H1 (cell line): ENCODE measurements around the gene GGN. TPM values are rescaled to one million over a fixed set of nuclear protein-coding genes. Genes with fewer than 3 reads are reported as not detected.

Experiments
- CBX8 ChIP-seq: fragments of 300-800, 300-1000 bp; sonication (generic); IDR thresholded peaks from 2 replicates; pipeline ENCODE4 v1.7.1; 2016; ENCODE audit warnings: low read depth, low read length, borderline replicate concordance
- CTBP2 ChIP-seq: IDR thresholded peaks from 2 replicates; pipeline ENCODE4 v1.7.0; 2011; ENCODE audit warnings: borderline replicate concordance, mild to moderate bottlenecking, moderate library complexity, mixed read lengths, low read length; ENCODE audit not compliant: insufficient read depth, insufficient read length
- CTCF ChIP-seq, 3 experiments: IDR thresholded peaks; 1 replicate in 2 of 3; 2 replicates in 1 of 3; pipeline versions ENCODE4 v1.5.1 to v1.6.1; 2011; ENCODE audit warnings: low read length in 3 of 3, mild to moderate bottlenecking in 3 of 3, inconsistent platforms in 2 of 3, low read depth in 1 of 3, moderate library complexity in 1 of 3; ENCODE audit not compliant: insufficient read depth in 1 of 3; ENCODE audit errors: control extremely low read depth in 1 of 3
- POLR2AphosphoS5 ChIP-seq: IDR thresholded peaks from 2 replicates; pipeline ENCODE4 v1.6.1; 2011; ENCODE audit warnings: low read depth, low read length
- polyA plus RNA-seq, 7 experiments: library from polyadenylated mRNA; depleted of rRNA in 3 of 7; stranded (reverse) in 5 of 7; unstranded in 2 of 7; fragments of >200 nt in 5 of 7; fragments of 200-250 nt in 2 of 7; gene quantifications; 1 replicate in 5 of 7; 2 replicates in 1 of 7; 4 replicates in 1 of 7; pipeline versions ENCODE4 v1.2.1 to v1.2.3, GENCODE V29; 2011 to 2013; ENCODE audit warnings: missing spikeins in 2 of 7, mixed read lengths in 2 of 7
- total RNA-seq: library from RNA; stranded (reverse); fragmentation: NEBNext Ultra II Directional; extraction: Animal tissue kit (Norgen Biotek cat#: 25700); gene quantifications from 2 replicates; pipeline ENCODE4 v1.2.1, GENCODE V29; 2021
- TF ChIP-seq, protein P1 (sequence below): fragments of 300-600 bp; sonication (generic); IDR thresholded peaks from 2 replicates; pipeline ENCODE4 v1.7.1; 2012; ENCODE audit warnings: low read length, moderate library complexity, mild to moderate bottlenecking, inconsistent platforms; ENCODE audit not compliant: insufficient replicate concordance

GGN gene
- total and polyA plus RNA-seq, 2 of the 8 experiments (the other 6 are each of a cell fraction or from before 2014, with no cell fraction given): 0.47 to 1.2 TPM

- TF ChIP-seq, protein P1, sequence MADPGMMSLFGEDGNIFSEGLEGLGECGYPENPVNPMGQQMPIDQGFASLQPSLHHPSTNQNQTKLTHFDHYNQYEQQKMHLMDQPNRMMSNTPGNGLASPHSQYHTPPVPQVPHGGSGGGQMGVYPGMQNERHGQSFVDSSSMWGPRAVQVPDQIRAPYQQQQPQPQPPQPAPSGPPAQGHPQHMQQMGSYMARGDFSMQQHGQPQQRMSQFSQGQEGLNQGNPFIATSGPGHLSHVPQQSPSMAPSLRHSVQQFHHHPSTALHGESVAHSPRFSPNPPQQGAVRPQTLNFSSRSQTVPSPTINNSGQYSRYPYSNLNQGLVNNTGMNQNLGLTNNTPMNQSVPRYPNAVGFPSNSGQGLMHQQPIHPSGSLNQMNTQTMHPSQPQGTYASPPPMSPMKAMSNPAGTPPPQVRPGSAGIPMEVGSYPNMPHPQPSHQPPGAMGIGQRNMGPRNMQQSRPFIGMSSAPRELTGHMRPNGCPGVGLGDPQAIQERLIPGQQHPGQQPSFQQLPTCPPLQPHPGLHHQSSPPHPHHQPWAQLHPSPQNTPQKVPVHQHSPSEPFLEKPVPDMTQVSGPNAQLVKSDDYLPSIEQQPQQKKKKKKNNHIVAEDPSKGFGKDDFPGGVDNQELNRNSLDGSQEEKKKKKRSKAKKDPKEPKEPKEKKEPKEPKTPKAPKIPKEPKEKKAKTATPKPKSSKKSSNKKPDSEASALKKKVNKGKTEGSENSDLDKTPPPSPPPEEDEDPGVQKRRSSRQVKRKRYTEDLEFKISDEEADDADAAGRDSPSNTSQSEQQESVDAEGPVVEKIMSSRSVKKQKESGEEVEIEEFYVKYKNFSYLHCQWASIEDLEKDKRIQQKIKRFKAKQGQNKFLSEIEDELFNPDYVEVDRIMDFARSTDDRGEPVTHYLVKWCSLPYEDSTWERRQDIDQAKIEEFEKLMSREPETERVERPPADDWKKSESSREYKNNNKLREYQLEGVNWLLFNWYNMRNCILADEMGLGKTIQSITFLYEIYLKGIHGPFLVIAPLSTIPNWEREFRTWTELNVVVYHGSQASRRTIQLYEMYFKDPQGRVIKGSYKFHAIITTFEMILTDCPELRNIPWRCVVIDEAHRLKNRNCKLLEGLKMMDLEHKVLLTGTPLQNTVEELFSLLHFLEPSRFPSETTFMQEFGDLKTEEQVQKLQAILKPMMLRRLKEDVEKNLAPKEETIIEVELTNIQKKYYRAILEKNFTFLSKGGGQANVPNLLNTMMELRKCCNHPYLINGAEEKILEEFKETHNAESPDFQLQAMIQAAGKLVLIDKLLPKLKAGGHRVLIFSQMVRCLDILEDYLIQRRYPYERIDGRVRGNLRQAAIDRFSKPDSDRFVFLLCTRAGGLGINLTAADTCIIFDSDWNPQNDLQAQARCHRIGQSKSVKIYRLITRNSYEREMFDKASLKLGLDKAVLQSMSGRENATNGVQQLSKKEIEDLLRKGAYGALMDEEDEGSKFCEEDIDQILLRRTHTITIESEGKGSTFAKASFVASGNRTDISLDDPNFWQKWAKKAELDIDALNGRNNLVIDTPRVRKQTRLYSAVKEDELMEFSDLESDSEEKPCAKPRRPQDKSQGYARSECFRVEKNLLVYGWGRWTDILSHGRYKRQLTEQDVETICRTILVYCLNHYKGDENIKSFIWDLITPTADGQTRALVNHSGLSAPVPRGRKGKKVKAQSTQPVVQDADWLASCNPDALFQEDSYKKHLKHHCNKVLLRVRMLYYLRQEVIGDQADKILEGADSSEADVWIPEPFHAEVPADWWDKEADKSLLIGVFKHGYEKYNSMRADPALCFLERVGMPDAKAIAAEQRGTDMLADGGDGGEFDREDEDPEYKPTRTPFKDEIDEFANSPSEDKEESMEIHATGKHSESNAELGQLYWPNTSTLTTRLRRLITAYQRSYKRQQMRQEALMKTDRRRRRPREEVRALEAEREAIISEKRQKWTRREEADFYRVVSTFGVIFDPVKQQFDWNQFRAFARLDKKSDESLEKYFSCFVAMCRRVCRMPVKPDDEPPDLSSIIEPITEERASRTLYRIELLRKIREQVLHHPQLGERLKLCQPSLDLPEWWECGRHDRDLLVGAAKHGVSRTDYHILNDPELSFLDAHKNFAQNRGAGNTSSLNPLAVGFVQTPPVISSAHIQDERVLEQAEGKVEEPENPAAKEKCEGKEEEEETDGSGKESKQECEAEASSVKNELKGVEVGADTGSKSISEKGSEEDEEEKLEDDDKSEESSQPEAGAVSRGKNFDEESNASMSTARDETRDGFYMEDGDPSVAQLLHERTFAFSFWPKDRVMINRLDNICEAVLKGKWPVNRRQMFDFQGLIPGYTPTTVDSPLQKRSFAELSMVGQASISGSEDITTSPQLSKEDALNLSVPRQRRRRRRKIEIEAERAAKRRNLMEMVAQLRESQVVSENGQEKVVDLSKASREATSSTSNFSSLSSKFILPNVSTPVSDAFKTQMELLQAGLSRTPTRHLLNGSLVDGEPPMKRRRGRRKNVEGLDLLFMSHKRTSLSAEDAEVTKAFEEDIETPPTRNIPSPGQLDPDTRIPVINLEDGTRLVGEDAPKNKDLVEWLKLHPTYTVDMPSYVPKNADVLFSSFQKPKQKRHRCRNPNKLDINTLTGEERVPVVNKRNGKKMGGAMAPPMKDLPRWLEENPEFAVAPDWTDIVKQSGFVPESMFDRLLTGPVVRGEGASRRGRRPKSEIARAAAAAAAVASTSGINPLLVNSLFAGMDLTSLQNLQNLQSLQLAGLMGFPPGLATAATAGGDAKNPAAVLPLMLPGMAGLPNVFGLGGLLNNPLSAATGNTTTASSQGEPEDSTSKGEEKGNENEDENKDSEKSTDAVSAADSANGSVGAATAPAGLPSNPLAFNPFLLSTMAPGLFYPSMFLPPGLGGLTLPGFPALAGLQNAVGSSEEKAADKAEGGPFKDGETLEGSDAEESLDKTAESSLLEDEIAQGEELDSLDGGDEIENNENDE: no peak
- no peak for TF ChIP-seq POLR2AphosphoS5
- TF ChIP-seq CBX8: no peak
- TF ChIP-seq CTCF (IDR thresholded peaks at IDR 0.05; ENCODE audit: control extremely low read depth in 1 of 3, insufficient read depth in 1 of 3, low read depth in 1 of 3, low read length in 3 of 3): no peak
- no peak for TF ChIP-seq CTBP2
Observed at GRCh38 chr19:38404858-38405257, 17.0 kb upstream of the GGN start (continued).
